Left ventricle myocardium inferior (tissue), 1 donor: Measurements from ENCODE around the gene ITGA1. TPM values are rescaled to one million over a fixed set of nuclear protein-coding genes. Genes with fewer than 3 reads are reported as not detected.
A peak's percentile ranks its signal among the peaks of the same experiment; 100 is the strongest.
"Not testable (repeated sequence)": the region's sequence is repeated elsewhere in the genome, so short reads cannot be mapped to it uniquely, and the experiment has no call there.

Experiments used
- DNase-seq: peaks from one replicate; pipeline ENCODE4 v3.0.0-alpha.2; 2020
- H3K27ac ChIP-seq: fragments of 200-600 bp; replicated peaks from 2 replicates; pipeline ENCODE4 v1.8.0; 2021
- H3K27me3 ChIP-seq: fragments of 200-600 bp; 2 replicates; pipeline ENCODE4 v1.8.0; 2021; ENCODE audit warnings: low read depth
- H3K36me3 ChIP-seq: fragments of 200-600 bp; 2 replicates; pipeline ENCODE4 v1.8.0; 2021
- H3K4me1 ChIP-seq: fragments of 200-600 bp; 2 replicates; pipeline ENCODE4 v1.8.0; 2021
- H3K4me3 ChIP-seq: fragments of 200-600 bp; 2 replicates; pipeline ENCODE4 v1.8.0; 2021; ENCODE audit warnings: mild to moderate bottlenecking, moderate library complexity
- H3K9me3 ChIP-seq: fragments of 200-600 bp; replicated peaks from 2 replicates; pipeline ENCODE4 v1.8.0; 2021
- CTCF ChIP-seq: fragments of 200-600 bp; IDR thresholded peaks from 2 replicates; pipeline ENCODE4 v1.8.0; 2021; ENCODE audit warnings: antibody characterized with exemption, mild to moderate bottlenecking, borderline replicate concordance
- intact Hi-C: fragments of 100-400 bp; cut with micrococcal nuclease; formaldehyde crosslinking; loops from one replicate; pipeline ENCODE4 v1.11.0; 2022
- total RNA-seq: library from RNA; stranded (reverse); fragmentation: NEBNext Ultra II Directional; extraction: Animal tissue kit (Norgen Biotek cat#: 25700); gene quantifications from one replicate; pipeline ENCODE4 v1.2.1, GENCODE V29; 2021
- donor health status: DM: no; HTN: yes; CAD: no; lungs with severe emphysema.

Gene ITGA1
- total RNA-seq, 1 donor from 2014 or later = 28.4 TPM

- DNase-seq = no peak
- H3K36me3 ChIP-seq = peaks cover 9% of the 10 kb centered on the region
- H3K9me3 ChIP-seq = no peaks in the 10 kb centered on the region
- peak overlapping the region; percentile 55 for H3K27ac ChIP-seq
- intact Hi-C loops = no loop called here
- peak overlapping the region; percentile 10 for H3K4me3 ChIP-seq
- peaks cover 29% of the 10 kb centered on the region for H3K4me1 ChIP-seq
- no peak for TF ChIP-seq CTCF
- H3K27me3 ChIP-seq = no peaks in the 10 kb centered on the region
Measured at GRCh38 chr5:52863715-52864290, 76.1 kb downstream of the ITGA1 start.

GRCh38 chr5:52864371-52864770 lies 76.7 kb downstream of the ITGA1 start:
- peaks cover 29% of the 10 kb centered on the region for H3K4me1 ChIP-seq
- H3K27me3 ChIP-seq = no peaks in the 10 kb centered on the region
- no peaks in the 10 kb centered on the region for H3K9me3 ChIP-seq
- H3K27ac ChIP-seq = peak overlapping the region; percentile 55
- H3K4me3 ChIP-seq = no peak overlapping the region
- TF ChIP-seq CTCF = no peak
- intact Hi-C loops = no loop called here
- DNase-seq = no peak
- H3K36me3 ChIP-seq = peaks cover 9% of the 10 kb centered on the region

- no peak for DNase-seq
- H3K27me3 ChIP-seq = no peaks in the 10 kb centered on the region
- H3K36me3 ChIP-seq = peaks cover 9% of the 10 kb centered on the region
- no peak for TF ChIP-seq CTCF
- H3K4me3 ChIP-seq = no peak overlapping the region
- H3K9me3 ChIP-seq = no peaks in the 10 kb centered on the region
- peaks cover 35% of the 10 kb centered on the region for H3K4me1 ChIP-seq
- H3K27ac ChIP-seq = peak overlapping the region; percentile 55
- intact Hi-C loops = no loop called here
Measured at GRCh38 chr5:52864884-52865283, 77.2 kb downstream of the ITGA1 start.

GRCh38 chr5:52865991-52866390 lies 78.3 kb downstream of the ITGA1 start:
- not testable (repeated sequence) for H3K36me3 ChIP-seq

GRCh38 chr5:52867809-52868208 lies 80.1 kb downstream of the ITGA1 start:
- intact Hi-C loops = no loop called here
- DNase-seq = no peak
- Histone ChIP-seq H3K4me3 (no peak overlapping the region), H3K36me3 (peaks cover 5% of the 10 kb centered on the region), H3K9me3 (no peaks in the 10 kb centered on the region), H3K27me3 (no peaks in the 10 kb centered on the region), H3K4me1 (peaks cover 44% of the 10 kb centered on the region), H3K27ac (no peak overlapping the region)
- TF ChIP-seq CTCF = no peak

More at GRCh38 chr5:52865991-52866390, 78.3 kb downstream of the ITGA1 start:
- H3K27ac ChIP-seq, intact Hi-C loops, H3K9me3 ChIP-seq, H3K4me3 ChIP-seq, DNase-seq, H3K27me3 ChIP-seq: not testable (repeated sequence)
- H3K4me1 ChIP-seq = peaks cover 46% of the 10 kb centered on the region

- H3K9me3 ChIP-seq = no peaks in the 10 kb centered on the region
- H3K27ac ChIP-seq = no peak overlapping the region
- peaks cover 38% of the 10 kb centered on the region for H3K4me1 ChIP-seq
- no peak for DNase-seq
- H3K4me3 ChIP-seq = no peak overlapping the region
- TF ChIP-seq CTCF = no peak
- H3K36me3 ChIP-seq = peaks cover 5% of the 10 kb centered on the region
- H3K27me3 ChIP-seq = no peaks in the 10 kb centered on the region
- intact Hi-C loops = no loop called here
Measured at GRCh38 chr5:52868417-52868816, 80.7 kb downstream of the ITGA1 start.
